Mesenchymal stem cell (in vitro differentiated cells and primary cell): ENCODE measurements around the gene CNTNAP2.

Source experiments
- DNase-seq: peaks from one replicate; pipeline ENCODE4 v3.0.0-alpha.2; 2013
- H2AFZ ChIP-seq: one replicate; pipeline ENCODE4 v1.6.1; 2013; ENCODE audit warnings: low read depth, mild to moderate bottlenecking, control low read depth, inconsistent platforms, low read length, moderate library complexity
- H2AK5ac ChIP-seq: 2 replicates; pipeline ENCODE4 v1.6.1; 2013; ENCODE audit warnings: low read length, moderate library complexity, mild to moderate bottlenecking, inconsistent platforms; ENCODE audit not compliant: severe bottlenecking
- H2BK120ac ChIP-seq: one replicate; pipeline ENCODE4 v1.6.1; 2013; ENCODE audit warnings: low read depth, mild to moderate bottlenecking, inconsistent platforms, low read length, moderate library complexity
- H2BK12ac ChIP-seq, 2 experiments: one replicate each; pipeline ENCODE4 v1.6.1; 2013; ENCODE audit warnings: inconsistent platforms in 2 of 2, low read length in 2 of 2, mild to moderate bottlenecking in 2 of 2, moderate library complexity in 2 of 2, control low read depth in 1 of 2
- H2BK15ac ChIP-seq: one replicate; pipeline ENCODE4 v1.6.1; 2013; ENCODE audit warnings: mild to moderate bottlenecking, low read depth, inconsistent platforms; ENCODE audit not compliant: poor library complexity, severe bottlenecking
- H2BK5ac ChIP-seq: 2 replicates; pipeline ENCODE4 v1.6.1; 2013; ENCODE audit warnings: low read depth, mild to moderate bottlenecking, low read length, control low read depth, inconsistent platforms; ENCODE audit not compliant: poor library complexity, severe bottlenecking
- H3K14ac ChIP-seq, 2 experiments: one replicate each; pipeline ENCODE4 v1.6.1; 2013; ENCODE audit warnings: inconsistent platforms in 2 of 2, low read length in 2 of 2, control low read depth in 1 of 2, mild to moderate bottlenecking in 1 of 2, moderate library complexity in 1 of 2
- H3K18ac ChIP-seq, 2 experiments: one replicate each; pipeline ENCODE4 v1.6.1; 2013; ENCODE audit warnings: inconsistent platforms in 2 of 2, low read length in 2 of 2, control low read depth in 1 of 2, low read depth in 1 of 2, mild to moderate bottlenecking in 1 of 2
- H3K23ac ChIP-seq, 2 experiments: one replicate each; pipeline ENCODE4 v1.6.1; 2013; ENCODE audit warnings: inconsistent platforms in 2 of 2, low read length in 2 of 2, mild to moderate bottlenecking in 2 of 2, moderate library complexity in 2 of 2, control low read depth in 1 of 2
- H3K27ac ChIP-seq: 2 replicates; pipeline ENCODE4 v1.5.1; 2013; ENCODE audit warnings: mild to moderate bottlenecking, moderate library complexity, low read length, control low read depth, inconsistent platforms; ENCODE audit not compliant: poor library complexity, severe bottlenecking
- H3K27me3 ChIP-seq, 2 experiments: 2 replicates each; pipeline versions ENCODE4 v1.6.1 to v1.7.0; 2013; ENCODE audit warnings: low read length in 2 of 2, mild to moderate bottlenecking in 2 of 2, moderate library complexity in 2 of 2, control low read depth in 1 of 2, inconsistent platforms in 1 of 2; ENCODE audit not compliant: control insufficient read depth in 1 of 2, insufficient read depth in 1 of 2
- H3K36me3 ChIP-seq, 2 experiments: 2 replicates each; pipeline versions ENCODE4 v1.6.1 to v1.7.0; 2013; ENCODE audit warnings: low read length in 2 of 2, control low read depth in 1 of 2, inconsistent platforms in 1 of 2, low read depth in 1 of 2, mild to moderate bottlenecking in 1 of 2; ENCODE audit not compliant: insufficient read depth in 2 of 2, control insufficient read depth in 1 of 2
- H3K4ac ChIP-seq, 2 experiments: one replicate each; pipeline ENCODE4 v1.6.1; 2013; ENCODE audit warnings: inconsistent platforms in 2 of 2, low read length in 2 of 2, mild to moderate bottlenecking in 2 of 2, moderate library complexity in 2 of 2, control low read depth in 1 of 2, low read depth in 1 of 2
- H3K4me1 ChIP-seq: 2 replicates; pipeline ENCODE4 v1.6.1; 2013; ENCODE audit warnings: low read depth, low read length, control low read depth; ENCODE audit not compliant: control insufficient read depth, insufficient read depth
- H3K4me2 ChIP-seq: 2 replicates; pipeline ENCODE4 v1.6.1; 2013; ENCODE audit warnings: low read length, mild to moderate bottlenecking, inconsistent platforms; ENCODE audit not compliant: poor library complexity, severe bottlenecking
- H3K4me3 ChIP-seq, 2 experiments: 2 replicates each; pipeline versions ENCODE4 v1.5.1 to v1.7.0; 2013; ENCODE audit warnings: low read length in 2 of 2, mild to moderate bottlenecking in 2 of 2, control low read depth in 1 of 2, low read depth in 1 of 2; ENCODE audit not compliant: insufficient read depth in 1 of 2
- H3K79me1 ChIP-seq: replicated peaks from 2 replicates; pipeline ENCODE4 v1.6.1; 2013; ENCODE audit warnings: mild to moderate bottlenecking, control low read depth, low read length, inconsistent platforms; ENCODE audit not compliant: poor library complexity, severe bottlenecking
- H3K9ac ChIP-seq: 2 replicates; pipeline ENCODE4 v1.7.0; 2013; ENCODE audit warnings: mild to moderate bottlenecking, low read length, moderate library complexity
- H3K9me3 ChIP-seq: 2 replicates; pipeline ENCODE4 v1.7.0; 2013; ENCODE audit warnings: mild to moderate bottlenecking, low read length; ENCODE audit not compliant: control insufficient read depth
- H4K8ac ChIP-seq: one replicate; pipeline ENCODE4 v1.6.1; 2013; ENCODE audit warnings: inconsistent platforms, mild to moderate bottlenecking, low read length, moderate library complexity
- H4K91ac ChIP-seq: one replicate; pipeline ENCODE4 v1.6.1; 2013; ENCODE audit warnings: mild to moderate bottlenecking, low read length, inconsistent platforms
- WGBS: methylation state at CpG from one replicate; pipeline ENCODE4 v1.1.7; 2013; ENCODE audit warnings: mixed read lengths; 5-methylcytosine and 5-hydroxymethylcytosine counted together

The CNTNAP2 gene

GRCh38 chr7:148433521-148434180, 2317.1 kb downstream of the CNTNAP2 start:
- WGBS, result 50% methylated on average over 1 of the region's 3 CpGs
- H4K91ac ChIP-seq, result no peak overlapping the region
- no peak overlapping the region for H2BK5ac ChIP-seq
- H3K4me2 ChIP-seq, result no peak overlapping the region
- no peak overlapping the region for H3K23ac ChIP-seq
- no peak overlapping the region for H2AFZ ChIP-seq
- H3K27ac ChIP-seq, result no peak overlapping the region
- no peak for DNase-seq
- no peaks in the 10 kb centered on the region for H3K36me3 ChIP-seq
- H3K4me3 ChIP-seq, result no peak overlapping the region
- no peaks in the 10 kb centered on the region for H3K4me1 ChIP-seq
- H3K4ac ChIP-seq, result no peak overlapping the region
- no peak overlapping the region for H3K18ac ChIP-seq
- H2BK120ac ChIP-seq, result no peak overlapping the region
- no peak overlapping the region for H4K8ac ChIP-seq
- no peak overlapping the region for H2BK15ac ChIP-seq
- H2BK12ac ChIP-seq, result no peak overlapping the region
- H3K14ac ChIP-seq, result no peak overlapping the region
- H3K9me3 ChIP-seq, result no peaks in the 10 kb centered on the region
- peaks cover 0 to 18% of the 10 kb centered on the region in 2 experiments for H3K27me3 ChIP-seq
- no peak overlapping the region for H3K9ac ChIP-seq
- H3K79me1 ChIP-seq, result no peaks in the 10 kb centered on the region
- no peak overlapping the region for H2AK5ac ChIP-seq

- H4K91ac ChIP-seq, result no peak overlapping the region
- H3K18ac ChIP-seq, result no peak overlapping the region
- H3K27ac ChIP-seq, result no peak overlapping the region
- H2BK120ac ChIP-seq, result no peak overlapping the region
- WGBS, result 72% methylated on average over 13 of the region's 13 CpGs
- no peak overlapping the region for H3K23ac ChIP-seq
- H3K27me3 ChIP-seq, result peaks cover 0 to 18% of the 10 kb centered on the region in 2 experiments
- no peak overlapping the region for H2AFZ ChIP-seq
- no peak for DNase-seq
- H2BK5ac ChIP-seq, result no peak overlapping the region
- no peak overlapping the region for H3K9ac ChIP-seq
- no peak overlapping the region for H3K4me2 ChIP-seq
- H2BK12ac ChIP-seq, result no peak overlapping the region
- no peaks in the 10 kb centered on the region for H3K79me1 ChIP-seq
- H2AK5ac ChIP-seq, result no peak overlapping the region
- no peaks in the 10 kb centered on the region for H3K9me3 ChIP-seq
- H3K4me1 ChIP-seq, result no peaks in the 10 kb centered on the region
- no peak overlapping the region for H3K4ac ChIP-seq
- no peak overlapping the region for H4K8ac ChIP-seq
- no peaks in the 10 kb centered on the region for H3K36me3 ChIP-seq
- H3K14ac ChIP-seq, result no peak overlapping the region
- no peak overlapping the region for H3K4me3 ChIP-seq
- no peak overlapping the region for H2BK15ac ChIP-seq
Measured at GRCh38 chr7:148434181-148434757, 2317.7 kb downstream of the CNTNAP2 start.

- WGBS, result 50% methylated on average over 1 of the region's 2 CpGs
- no peak for DNase-seq
- Histone ChIP-seq H3K4me2 (no peak overlapping the region), H3K18ac (no peak overlapping the region), H3K4me1 (no peaks in the 10 kb centered on the region), H3K14ac (no peak overlapping the region), H2AFZ (no peak overlapping the region), H3K4ac (no peak overlapping the region), H2BK12ac (no peak overlapping the region), H4K8ac (no peak overlapping the region), H3K79me1 (no peaks in the 10 kb centered on the region), H3K27me3 (peaks cover 0 to 18% of the 10 kb centered on the region in 2 experiments), H2BK120ac (no peak overlapping the region), H2BK15ac (no peak overlapping the region), H3K23ac (no peak overlapping the region), H4K91ac (no peak overlapping the region), H2AK5ac (no peak overlapping the region), H2BK5ac (no peak overlapping the region), H3K9me3 (no peaks in the 10 kb centered on the region), H3K36me3 (no peaks in the 10 kb centered on the region), H3K4me3 (no peak overlapping the region), H3K9ac (no peak overlapping the region), H3K27ac (no peak overlapping the region)
Measured at GRCh38 chr7:148434887-148435286, 2318.3 kb downstream of the CNTNAP2 start.

- Histone ChIP-seq H4K8ac (no peak overlapping the region), H2AK5ac (no peak overlapping the region), H3K9ac (no peak overlapping the region), H3K4ac (no peak overlapping the region), H3K23ac (no peak overlapping the region), H3K4me1 (no peaks in the 10 kb centered on the region), H3K9me3 (no peaks in the 10 kb centered on the region), H3K27ac (no peak overlapping the region), H2BK12ac (no peak overlapping the region), H3K79me1 (no peaks in the 10 kb centered on the region), H3K18ac (no peak overlapping the region), H2BK15ac (no peak overlapping the region), H3K4me2 (no peak overlapping the region), H3K27me3 (peaks cover 0 to 18% of the 10 kb centered on the region in 2 experiments), H2AFZ (no peak overlapping the region), H3K36me3 (no peaks in the 10 kb centered on the region), H2BK120ac (no peak overlapping the region), H4K91ac (no peak overlapping the region), H3K14ac (no peak overlapping the region), H2BK5ac (no peak overlapping the region), H3K4me3 (no peak overlapping the region)
- DNase-seq, result no peak
- 55% methylated on average over 6 of the region's 6 CpGs for WGBS
Measured at GRCh38 chr7:148435715-148436114, 2319.1 kb downstream of the CNTNAP2 start.
